GM12865 (cell line): ENCODE data around the gene PDE4C.
A peak's percentile ranks its signal among the peaks of the same experiment; 100 is the strongest.
"Not testable (repeated sequence)": the region's sequence is repeated elsewhere in the genome, so short reads cannot be mapped to it uniquely, and the experiment has no call there.

Source experiments
- DNase-seq: peaks from one replicate; pipeline ENCODE4 v3.0.0; 2010; ENCODE audit warnings: low read depth
- H3K4me3 ChIP-seq: 2 replicates; pipeline ENCODE4 v1.5.1; 2011; ENCODE audit warnings: mild to moderate bottlenecking, low read depth, low read length, control low read depth
- CTCF ChIP-seq: IDR thresholded peaks from 2 replicates; pipeline ENCODE4 v1.5.1; 2011; ENCODE audit warnings: low read length, control low read depth, low read depth, inconsistent platforms; ENCODE audit not compliant: insufficient read depth; ENCODE audit errors: missing control alignments

Gene PDE4C

GRCh38 chr19:18211683-18212082, 14.6 kb downstream of the PDE4C start:
- no peak for DNase-seq
- H3K4me3 ChIP-seq, result no peak overlapping the region
- no peak for TF ChIP-seq CTCF

DNA sequence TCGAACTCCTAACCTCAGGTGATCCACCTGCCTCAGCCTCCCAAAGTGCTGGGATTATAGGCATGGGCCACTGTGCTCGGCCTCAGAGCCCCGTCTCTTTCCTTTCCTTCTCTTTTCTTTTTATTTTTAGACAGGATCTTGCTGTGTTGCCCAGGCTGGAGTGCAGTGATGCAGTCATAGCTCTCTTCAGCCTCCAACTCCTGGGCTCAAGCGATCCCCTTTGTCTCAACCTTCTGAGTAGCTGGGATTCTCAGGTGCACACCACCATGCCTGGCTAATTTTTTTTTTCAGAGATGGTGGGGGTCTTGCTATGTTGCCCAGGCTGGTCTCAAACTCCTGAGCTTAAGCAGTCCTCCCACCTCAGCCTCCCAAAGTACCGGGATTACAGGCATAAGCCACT, 16.3 kb downstream of the PDE4C start:
- H3K4me3 ChIP-seq, DNase-seq: not testable (repeated sequence)

DNA sequence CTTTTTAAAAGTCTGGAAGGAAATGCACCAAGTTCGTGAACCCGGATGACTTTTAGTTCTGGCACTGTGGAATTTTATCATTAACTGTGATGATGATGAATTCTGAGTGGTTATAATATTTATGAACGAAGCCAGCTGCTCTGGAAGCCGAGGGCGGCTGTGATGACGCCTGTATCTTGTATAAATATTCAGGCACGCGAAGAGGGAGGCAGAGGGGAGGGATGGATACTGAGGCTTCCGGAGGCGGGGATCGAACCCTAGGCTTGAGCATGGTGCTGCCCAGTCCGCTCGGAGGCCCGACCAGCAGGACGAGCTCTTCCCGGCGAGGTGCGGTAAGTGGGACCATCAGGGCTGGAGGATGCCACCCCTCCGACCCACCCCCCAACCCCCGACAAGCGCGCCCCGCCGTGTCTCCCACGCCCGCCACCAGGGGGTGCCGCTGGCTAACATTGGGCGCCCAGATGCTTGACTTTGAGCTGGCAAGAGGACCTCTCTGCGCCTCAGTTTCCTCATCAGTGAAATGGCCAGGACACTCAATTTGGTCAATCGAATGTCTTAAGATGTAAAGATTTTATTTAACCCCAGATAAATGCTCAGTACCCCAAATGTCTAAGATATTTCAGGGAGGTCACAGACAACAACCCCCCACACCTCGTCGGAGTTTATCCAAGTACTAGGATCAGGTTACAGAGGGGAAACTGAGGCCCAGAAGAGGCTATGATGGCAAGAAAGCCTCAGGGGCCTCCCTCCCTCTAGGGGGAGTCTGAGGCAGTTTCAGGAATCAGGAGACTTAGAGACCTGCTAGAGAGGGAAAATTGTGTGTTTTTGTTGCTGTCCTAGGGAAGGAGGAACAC, 17.9 kb downstream of the PDE4C start:
- no peak overlapping the region for H3K4me3 ChIP-seq
- peak; percentile 73 for TF ChIP-seq CTCF
- DNase-seq, result peak; percentile 48

- no peak for TF ChIP-seq CTCF
- no peak overlapping the region for H3K4me3 ChIP-seq
- DNase-seq, result no peak
Observed at GRCh38 chr19:18206018-18206417, 20.2 kb downstream of the PDE4C start.

DNA sequence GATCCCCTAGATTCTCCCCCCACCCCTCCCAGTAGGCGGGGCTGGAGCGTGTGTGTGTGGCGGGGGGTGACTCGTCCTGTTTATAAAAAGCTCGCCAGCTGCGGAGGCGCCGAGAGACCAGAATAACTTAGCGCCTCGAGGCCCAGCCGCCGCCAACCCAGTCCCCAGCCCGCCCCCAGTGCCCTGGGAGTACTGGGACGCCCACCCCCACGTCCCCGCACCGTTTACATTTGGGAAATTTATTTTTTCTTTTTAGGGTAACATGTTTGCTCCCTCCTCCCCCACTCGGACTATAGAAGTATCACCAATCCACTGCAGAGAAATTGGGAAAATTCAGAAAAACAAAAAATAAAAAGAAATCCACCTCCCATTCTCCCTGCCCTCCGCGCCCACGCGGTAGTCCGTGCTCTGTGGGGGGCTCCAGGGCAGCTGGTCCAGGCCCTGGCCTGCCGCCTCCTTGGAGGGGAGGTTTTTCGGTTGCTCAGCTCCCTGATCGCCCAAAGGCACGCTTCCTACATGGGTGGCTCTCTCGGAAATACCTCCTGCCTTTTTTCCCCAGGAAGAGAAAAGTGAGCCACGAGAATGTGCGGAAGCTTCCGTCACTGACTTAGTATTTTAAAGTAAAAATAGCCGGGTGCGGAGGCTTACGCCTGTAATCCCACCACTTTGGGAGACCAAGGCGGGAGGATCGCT, 20.9 kb downstream of the PDE4C start:
- peak; percentile 68 for DNase-seq
- H3K4me3 ChIP-seq, result peak overlapping the region; percentile 85
- TF ChIP-seq CTCF, result no peak

DNA sequence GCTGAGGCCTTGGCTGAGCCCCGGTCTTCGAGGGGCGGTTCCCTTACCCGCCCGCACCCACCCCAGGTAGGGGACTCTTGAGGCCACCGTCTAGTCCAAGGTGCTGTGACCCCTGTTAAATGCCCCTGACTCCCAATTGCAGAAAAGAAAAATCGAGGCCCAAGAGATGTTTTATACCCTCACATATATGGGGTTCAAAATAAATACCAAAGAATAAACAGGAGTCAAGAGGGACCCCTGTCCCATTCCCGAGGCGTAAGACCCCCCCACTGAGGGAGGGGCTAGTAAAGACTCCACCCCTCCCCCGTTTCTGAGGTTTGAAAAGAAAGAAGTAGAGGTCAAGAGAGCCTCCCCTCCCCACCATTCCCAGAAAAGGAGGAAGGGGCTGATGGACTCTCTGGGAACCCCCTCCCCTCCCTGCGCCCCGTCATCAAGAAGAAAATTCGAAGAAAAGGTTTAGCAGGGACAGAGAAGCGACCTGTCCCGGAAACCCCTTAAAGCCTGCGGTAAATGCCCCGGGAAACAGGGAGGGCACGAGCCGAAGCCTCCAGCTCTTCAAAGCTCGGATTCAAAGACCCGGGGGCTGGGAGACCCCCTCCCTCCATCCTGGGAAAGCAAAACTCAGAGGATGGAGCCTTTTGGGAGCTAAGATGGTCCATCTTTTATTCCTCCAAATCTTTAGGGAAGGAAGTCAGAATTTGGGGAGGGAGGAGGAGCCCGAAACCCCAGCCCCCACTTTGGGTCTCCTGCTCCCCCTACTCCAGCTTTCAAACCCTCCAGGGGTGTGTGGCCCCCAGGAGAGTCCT, 21.6 kb downstream of the PDE4C start:
- TF ChIP-seq CTCF, result no peak
- peak overlapping the region; percentile 85 for H3K4me3 ChIP-seq
- no peak for DNase-seq

DNA sequence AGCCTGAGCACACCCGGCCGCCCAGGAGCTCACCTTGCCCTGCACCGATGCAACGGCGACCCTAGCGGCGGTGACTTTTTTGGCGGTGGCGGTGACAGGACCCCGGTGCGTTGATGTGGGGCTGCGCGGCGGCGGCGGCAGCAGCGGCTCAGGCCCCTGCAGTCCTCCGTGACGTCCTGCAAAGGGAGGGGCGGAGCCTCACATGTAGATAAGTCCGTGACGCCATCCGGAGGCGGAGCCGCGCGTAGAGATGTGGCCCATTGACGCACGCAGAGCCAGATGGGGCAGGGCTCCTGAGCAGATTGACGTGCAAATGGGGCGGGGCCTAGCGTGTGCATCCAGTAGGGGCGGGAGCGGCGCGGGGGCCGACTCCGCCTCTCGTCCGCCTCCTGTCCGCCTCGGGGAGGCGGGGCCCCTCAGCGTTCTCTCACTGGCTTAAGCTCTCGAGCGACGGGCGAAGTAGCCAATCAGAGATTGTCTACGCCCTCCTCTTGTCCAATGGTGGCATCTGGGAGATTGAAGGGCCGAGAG, 22.3 kb downstream of the PDE4C start, which contains the start of gene RAB3A:
RAB3A (minus strand) TSS at position 180 of the 531 bp plus-strand sequence. CDS start 1,302 bp downstream, outside the sequence.
- peak within 1 kb of the TSS; percentile 85 for H3K4me3 ChIP-seq
- peak; percentile 100 for DNase-seq
- TF ChIP-seq CTCF, result no peak
